Measurements from ENCODE around the gene GNLY. TPM values are rescaled to one million over a fixed set of nuclear protein-coding genes. Genes with fewer than 3 reads are reported as not detected.

Gene GNLY
- total RNA-seq, 1 donor from 2014 or later: not detected

GRCh38 chr2:85746321-85747004, 52.3 kb downstream of the GNLY start:
- Mint-ChIP-seq H3K27me3 (ENCODE audit: low read depth, unreplicated experiment) (peaks cover 69% of the 10 kb centered on the region), H3K36me3 (ENCODE audit: low read depth, unreplicated experiment) (no peaks in the 10 kb centered on the region), H3K4me3 (ENCODE audit: unreplicated experiment) (no peak overlapping the region), H3K9me3 (ENCODE audit: unreplicated experiment) (peaks cover under 1% of the 10 kb centered on the region), H3K27ac (ENCODE audit: unreplicated experiment) (no peak overlapping the region), H3K4me1 (ENCODE audit: low read depth, unreplicated experiment) (peaks cover 34% of the 10 kb centered on the region)
- no peak for DNase-seq (ENCODE audit: low read depth)
- Histone ChIP-seq H4K20me1 (ENCODE audit: insufficient read depth, low read length) (no peaks in the 10 kb centered on the region), H2AFZ (ENCODE audit: low read depth, low read length) (no peak overlapping the region), H3K27ac (ENCODE audit: low read depth, low read length) (no peak overlapping the region), H3K4me1 (ENCODE audit: insufficient read depth, low read length) (peaks cover 41% of the 10 kb centered on the region), H3K27me3 (ENCODE audit: insufficient read depth, low read length) (peaks cover 5% of the 10 kb centered on the region), H3K79me2 (ENCODE audit: insufficient read depth, low read length) (no peaks in the 10 kb centered on the region), H3K4me2 (ENCODE audit: low read length) (no peak overlapping the region), H3K9ac (ENCODE audit: low read length) (no peak overlapping the region), H3K9me3 (ENCODE audit: insufficient read depth, low read depth, low read length) (no peaks in the 10 kb centered on the region), H3K4me3 (ENCODE audit: insufficient read depth, low read depth, low read length) (no peak overlapping the region), H3K36me3 (ENCODE audit: insufficient read depth, low read length) (no peaks in the 10 kb centered on the region)
- TF ChIP-seq EZH2 (IDR thresholded peaks at IDR 0.05; ENCODE audit: insufficient read depth, low read length) (no peak), CTCF (IDR thresholded peaks at IDR 0.05; ENCODE audit: insufficient read depth, low read depth, low read length) (no peak)
- no peak for FAIRE-seq

DNA sequence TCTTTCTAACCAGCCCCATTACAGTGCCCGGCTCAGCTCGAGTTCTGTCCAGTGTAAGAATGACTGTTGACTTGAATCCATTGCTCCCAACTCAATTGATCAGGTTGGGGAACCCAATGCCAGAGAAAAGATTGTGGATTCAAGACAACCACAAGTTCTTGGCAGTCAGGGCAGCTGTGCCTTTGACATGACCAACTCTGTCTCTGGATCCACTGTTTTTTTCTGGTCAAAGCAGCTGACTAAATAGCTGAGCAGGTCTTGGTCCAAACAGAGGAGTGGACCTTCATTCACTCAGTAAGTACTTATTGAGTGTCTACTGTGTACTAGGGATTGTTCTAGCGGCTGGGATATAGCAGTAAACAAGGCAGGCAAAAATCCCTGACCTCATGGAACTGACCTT, 53.3 kb downstream of the GNLY start:
- no peak for TF ChIP-seq CTCF (IDR thresholded peaks at IDR 0.05; ENCODE audit: insufficient read depth, low read depth, low read length)
- no peak for TF ChIP-seq EZH2 (IDR thresholded peaks at IDR 0.05; ENCODE audit: insufficient read depth, low read length)
- H3K4me1 ChIP-seq (ENCODE audit: insufficient read depth, low read length): peaks cover 32% of the 10 kb centered on the region
- Mint-ChIP-seq H3K27me3 (ENCODE audit: low read depth, unreplicated experiment) (peaks cover 77% of the 10 kb centered on the region), H3K27ac (ENCODE audit: unreplicated experiment) (no peak overlapping the region), H3K36me3 (ENCODE audit: low read depth, unreplicated experiment) (no peaks in the 10 kb centered on the region), H3K4me1 (ENCODE audit: low read depth, unreplicated experiment) (peaks cover 24% of the 10 kb centered on the region), H3K9me3 (ENCODE audit: unreplicated experiment) (peaks cover 1% of the 10 kb centered on the region), H3K4me3 (ENCODE audit: unreplicated experiment) (no peak overlapping the region)
- DNase-seq (ENCODE audit: low read depth): no peak
- no peaks in the 10 kb centered on the region for H4K20me1 ChIP-seq (ENCODE audit: insufficient read depth, low read length)
- H2AFZ ChIP-seq (ENCODE audit: low read depth, low read length): no peak overlapping the region
- no peaks in the 10 kb centered on the region for H3K79me2 ChIP-seq (ENCODE audit: insufficient read depth, low read length)
- H3K27ac ChIP-seq (ENCODE audit: low read depth, low read length): no peak overlapping the region
- FAIRE-seq: no peak
- no peak overlapping the region for H3K4me3 ChIP-seq (ENCODE audit: insufficient read depth, low read depth, low read length)
- H3K9ac ChIP-seq (ENCODE audit: low read length): no peak overlapping the region
- no peak overlapping the region for H3K4me2 ChIP-seq (ENCODE audit: low read length)
- H3K27me3 ChIP-seq (ENCODE audit: insufficient read depth, low read length): peaks cover 12% of the 10 kb centered on the region
- H3K9me3 ChIP-seq (ENCODE audit: insufficient read depth, low read depth, low read length): no peaks in the 10 kb centered on the region
- H3K36me3 ChIP-seq (ENCODE audit: insufficient read depth, low read length): no peaks in the 10 kb centered on the region

GRCh38 chr2:85748039-85748734, 54.0 kb downstream of the GNLY start:
- Mint-ChIP-seq H3K36me3 (ENCODE audit: low read depth, unreplicated experiment) (no peaks in the 10 kb centered on the region), H3K4me3 (ENCODE audit: unreplicated experiment) (no peak overlapping the region), H3K9me3 (ENCODE audit: unreplicated experiment) (peaks cover 1% of the 10 kb centered on the region), H3K27ac (ENCODE audit: unreplicated experiment) (peak overlapping the region; percentile 34), H3K4me1 (ENCODE audit: low read depth, unreplicated experiment) (peaks cover 17% of the 10 kb centered on the region), H3K27me3 (ENCODE audit: low read depth, unreplicated experiment) (peaks cover 85% of the 10 kb centered on the region)
- no peaks in the 10 kb centered on the region for H3K79me2 ChIP-seq (ENCODE audit: insufficient read depth, low read length)
- H3K27ac ChIP-seq (ENCODE audit: low read depth, low read length): no peak overlapping the region
- FAIRE-seq (no peak), DNase-seq (ENCODE audit: low read depth) (no peak)
- peaks cover 17% of the 10 kb centered on the region for H3K27me3 ChIP-seq (ENCODE audit: insufficient read depth, low read length)
- no peak overlapping the region for H3K9ac ChIP-seq (ENCODE audit: low read length)
- H2AFZ ChIP-seq (ENCODE audit: low read depth, low read length): no peak overlapping the region
- H4K20me1 ChIP-seq (ENCODE audit: insufficient read depth, low read length): no peaks in the 10 kb centered on the region
- H3K36me3 ChIP-seq (ENCODE audit: insufficient read depth, low read length): no peaks in the 10 kb centered on the region
- TF ChIP-seq EZH2 (IDR thresholded peaks at IDR 0.05; ENCODE audit: insufficient read depth, low read length) (no peak), CTCF (IDR thresholded peaks at IDR 0.05; ENCODE audit: insufficient read depth, low read depth, low read length) (no peak)
- no peaks in the 10 kb centered on the region for H3K9me3 ChIP-seq (ENCODE audit: insufficient read depth, low read depth, low read length)
- no peak overlapping the region for H3K4me3 ChIP-seq (ENCODE audit: insufficient read depth, low read depth, low read length)
- peaks cover 24% of the 10 kb centered on the region for H3K4me1 ChIP-seq (ENCODE audit: insufficient read depth, low read length)
- H3K4me2 ChIP-seq (ENCODE audit: low read length): no peak overlapping the region

Data from astrocyte (in vitro differentiated cells and primary cell).